GM19035 (cell line): ENCODE measurements around the gene LCE6A.
A peak's percentile ranks its signal among the peaks of the same experiment; 100 is the strongest.

Experiments used
- ATAC-seq: cut with Tn5 transposase; IDR thresholded peaks from one replicate; pipeline ENCODE4 v1.9.1; 2021; ENCODE audit not compliant: unreplicated experiment

The LCE6A gene

DNA sequence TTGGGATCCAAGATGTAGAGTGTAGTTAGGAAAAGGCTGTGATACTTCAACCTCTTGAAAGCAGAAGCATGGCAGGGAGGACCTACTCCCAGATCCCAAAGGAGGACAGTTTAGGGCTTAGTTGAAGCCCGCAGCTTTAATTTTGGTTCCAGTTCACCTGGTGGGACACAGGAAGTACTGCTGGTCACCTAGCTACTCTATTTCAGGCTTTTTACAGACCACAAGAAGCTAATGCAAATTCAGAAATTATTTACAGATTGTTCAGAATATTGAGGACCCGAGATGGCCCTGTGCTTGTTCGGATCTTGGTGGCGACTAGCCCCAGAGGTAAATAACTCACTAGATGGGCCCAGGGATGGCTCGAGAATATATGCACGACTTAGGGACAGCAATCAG is 29.1 kb downstream of the LCE6A start:
- ATAC-seq: peak; percentile 62

- ATAC-seq: no peak
Measured at GRCh38 chr1:152873495-152873894, 30.8 kb downstream of the LCE6A start.

DNA sequence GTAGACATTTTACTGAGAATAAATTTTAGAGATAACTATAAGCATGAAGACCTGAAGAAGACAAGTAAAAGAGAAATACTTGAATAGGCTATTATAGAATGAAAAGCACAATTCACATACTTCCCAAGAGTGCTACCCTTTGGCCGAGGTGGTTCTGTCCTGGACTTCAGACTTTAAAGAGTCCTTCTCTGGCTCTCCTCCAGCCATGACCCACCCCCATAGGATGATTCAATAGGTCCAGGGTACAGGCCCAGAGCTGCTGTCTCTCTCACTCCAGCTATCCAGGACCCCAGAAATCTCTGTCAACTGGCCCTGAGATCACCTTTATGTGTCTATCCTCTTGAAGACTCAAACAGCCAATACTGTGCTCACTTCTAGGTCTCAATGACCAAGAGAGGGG is 34.2 kb downstream of the LCE6A start:
- ATAC-seq: no peak

- ATAC-seq: no peak
Measured at GRCh38 chr1:152878042-152878441, 35.4 kb downstream of the LCE6A start, which contains the start of gene SMCP. SMCP (plus strand) TSS chr1:152878322; CDS start chr1:152884423, 6,101 bp downstream.

DNA sequence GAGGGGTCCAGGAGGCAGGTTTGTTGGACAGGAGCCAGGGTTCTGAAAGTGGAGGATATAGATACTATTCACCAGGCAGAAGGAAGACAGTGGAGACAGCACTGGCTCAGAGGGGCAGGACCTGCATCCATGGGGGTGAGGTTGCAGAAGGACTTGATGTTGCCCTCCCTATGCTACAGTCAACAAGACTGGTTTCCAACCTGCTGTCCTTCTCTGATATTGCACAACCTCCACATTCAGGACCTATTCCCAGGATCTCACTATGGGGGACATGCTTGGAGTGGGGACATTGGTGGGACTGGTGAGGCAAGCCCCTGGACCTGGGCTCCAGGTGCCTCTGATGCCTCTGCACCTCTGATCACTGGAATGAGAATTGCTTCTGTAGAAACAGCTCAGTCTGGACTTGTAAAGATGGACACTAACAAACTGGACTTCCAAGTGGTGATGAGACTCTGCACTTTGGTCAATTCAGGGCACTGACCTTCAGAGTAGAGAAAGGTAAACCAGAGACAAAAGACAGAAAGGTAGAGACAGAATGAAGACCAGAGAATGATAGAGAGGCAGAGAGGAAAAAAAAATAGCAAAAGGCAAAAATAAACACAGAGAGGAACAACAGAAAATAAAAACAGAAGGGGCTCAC is 37.0 kb downstream of the LCE6A start:
- ATAC-seq: no peak

- no peak for ATAC-seq
Measured at GRCh38 chr1:152880316-152880715, 37.7 kb downstream of the LCE6A start.

DNA sequence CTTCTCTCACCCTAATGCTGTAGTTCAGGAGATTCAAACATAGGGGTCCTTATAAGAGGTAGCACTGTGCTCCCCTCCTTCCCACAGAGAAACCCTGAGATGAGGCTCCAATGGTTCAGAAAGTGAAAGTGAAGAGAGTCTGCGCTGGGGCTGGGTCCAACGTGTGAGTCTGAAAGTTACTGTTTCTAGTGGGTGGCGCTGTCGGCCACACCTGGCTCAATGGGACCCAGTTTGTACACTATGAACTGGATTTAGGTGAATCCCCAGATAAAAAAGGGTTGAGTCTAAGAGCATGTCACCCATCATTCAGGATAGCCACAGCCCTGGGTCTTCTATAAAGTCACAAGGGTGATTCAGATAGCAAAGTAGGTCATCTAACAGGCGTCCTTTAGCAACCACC is 38.3 kb downstream of the LCE6A start:
- peak; percentile 67 for ATAC-seq

DNA sequence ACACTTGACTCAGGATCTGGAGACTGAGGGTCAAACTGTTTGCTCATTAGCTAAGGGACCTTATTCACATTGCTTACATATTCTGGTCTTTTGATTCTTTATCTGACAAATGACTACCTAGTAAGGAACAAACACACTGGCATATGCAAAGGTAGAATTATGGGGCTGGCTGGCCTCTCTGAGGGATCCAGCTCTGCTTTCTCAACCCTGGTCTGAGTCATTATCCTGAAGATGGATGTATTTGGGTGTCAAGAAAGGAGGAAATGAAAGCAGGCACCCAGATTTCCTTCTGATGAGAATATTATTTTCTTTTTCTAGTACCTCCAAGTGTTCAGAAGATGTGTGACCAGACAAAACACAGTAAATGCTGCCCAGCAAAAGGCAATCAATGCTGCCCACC is 41.4 kb downstream of the LCE6A start:
- no peak for ATAC-seq

DNA sequence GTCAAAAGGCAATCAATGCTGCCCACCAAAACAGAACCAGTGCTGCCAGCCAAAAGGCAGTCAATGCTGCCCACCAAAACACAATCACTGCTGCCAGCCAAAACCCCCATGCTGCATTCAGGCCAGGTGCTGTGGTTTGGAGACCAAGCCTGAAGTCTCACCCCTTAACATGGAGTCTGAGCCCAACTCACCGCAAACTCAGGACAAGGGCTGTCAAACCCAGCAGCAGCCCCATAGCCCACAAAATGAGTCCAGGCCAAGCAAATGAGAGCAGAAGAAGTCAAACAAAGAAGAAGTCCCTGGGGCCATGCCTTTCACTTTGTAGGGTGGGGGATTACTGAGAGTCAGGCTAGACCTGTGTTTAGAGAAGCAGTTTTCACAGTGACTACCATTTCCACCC is 41.9 kb downstream of the LCE6A start:
- ATAC-seq: no peak

GRCh38 chr1:152884966-152885624 is 42.4 kb downstream of the LCE6A start:
- no peak for ATAC-seq

DNA sequence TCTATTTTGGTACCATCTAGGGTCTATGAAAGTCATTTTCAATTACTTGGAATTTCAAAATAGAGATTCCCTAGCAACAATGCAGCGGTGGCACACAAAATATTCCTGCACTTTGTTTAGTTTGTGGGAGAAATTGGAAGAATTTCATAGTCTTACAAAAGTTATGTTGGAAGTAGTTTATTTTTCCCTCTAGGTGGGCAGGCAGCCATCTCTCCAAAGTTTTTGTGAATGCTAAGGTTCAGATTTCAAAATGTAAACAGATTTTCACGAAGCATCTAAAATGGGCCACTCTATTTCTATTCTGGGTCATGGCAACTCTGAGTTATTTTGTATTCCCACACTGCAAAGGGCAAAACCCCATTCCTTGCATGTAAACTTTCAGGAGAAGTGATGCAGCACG is 43.4 kb downstream of the LCE6A start:
- no peak for ATAC-seq

DNA sequence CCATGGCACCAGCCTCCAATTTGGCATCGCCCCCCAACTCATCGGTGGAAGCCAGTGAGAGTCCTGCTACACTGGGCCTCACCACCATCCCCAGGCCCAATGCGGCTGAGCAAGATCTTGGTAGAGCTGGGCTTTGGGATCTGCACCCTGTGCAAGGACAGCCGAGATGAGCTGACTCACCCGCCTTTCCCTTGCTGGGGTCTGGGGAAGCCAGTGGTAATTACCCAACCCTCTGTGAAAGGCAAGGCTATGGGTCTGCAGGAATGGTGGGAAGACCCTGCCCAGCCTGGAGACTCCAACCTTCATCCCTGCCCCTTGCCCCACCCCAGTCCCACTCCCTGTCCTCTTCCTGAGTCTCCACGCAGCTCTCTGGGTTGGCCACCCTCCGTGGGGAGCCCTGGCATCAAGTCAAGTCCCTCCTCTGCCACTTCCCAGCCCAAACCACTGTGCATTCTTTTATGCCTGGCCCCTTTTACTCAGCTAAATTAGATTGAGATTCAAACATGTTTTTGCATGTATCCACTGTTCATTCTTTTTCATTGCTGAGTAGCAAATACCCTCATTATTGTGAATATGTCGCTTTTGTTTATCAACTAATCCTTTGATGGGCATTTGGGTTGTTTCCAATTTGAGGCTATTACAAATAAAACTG is 44.2 kb downstream of the LCE6A start:
- no peak for ATAC-seq

GRCh38 chr1:152888126-152888525 is 45.5 kb downstream of the LCE6A start:
- ATAC-seq: no peak
